Right lung (tissue), 5 donors: Measurements from ENCODE around the gene ADAM10. TPM values are rescaled to one million over a fixed set of nuclear protein-coding genes. Genes with fewer than 3 reads are reported as not detected.

ENCODE experiments used
- DNase-seq, 2 donors: peaks; one replicate each; pipeline ENCODE4 v3.0.0-alpha.2; 2013
- polyA plus RNA-seq, 5 donors: library from polyadenylated mRNA; unstranded; fragments of 120-200 nt; gene quantifications; one replicate each; pipeline versions ENCODE4 v1.2.1 to v1.2.3, GENCODE V29; 2013; ENCODE audit warnings: inconsistent platforms in 1 of 5, low replicate concordance in 1 of 5; ENCODE audit not compliant: insufficient read length in 5 of 5, insufficient read depth in 1 of 5

ADAM10 gene
- polyA plus RNA-seq, 5 donors: 97.8 to 167 (median 151) TPM

GRCh38 chr15:58554758-58555157 is 194.7 kb downstream of the ADAM10 start:
- no peak for DNase-seq

GRCh38 chr15:58553365-58553918 is 196.1 kb downstream of the ADAM10 start:
- no peak for DNase-seq

GRCh38 chr15:58552505-58553364 is 196.8 kb downstream of the ADAM10 start:
- DNase-seq: no peak

GRCh38 chr15:58551764-58552504 is 197.6 kb downstream of the ADAM10 start:
- DNase-seq: peak; percentile 32

- DNase-seq: no peak
Measured at GRCh38 chr15:58551084-58551763, 198.3 kb downstream of the ADAM10 start.

- no peak for DNase-seq
Measured at GRCh38 chr15:58549785-58550074, 199.8 kb downstream of the ADAM10 start.

- no peak for DNase-seq
Measured at GRCh38 chr15:58549013-58549784, 200.3 kb downstream of the ADAM10 start.

- no peak for DNase-seq
Measured at GRCh38 chr15:58548308-58549012, 201.0 kb downstream of the ADAM10 start.

- DNase-seq: no peak
Measured at GRCh38 chr15:58547628-58548307, 201.7 kb downstream of the ADAM10 start.

- peak; percentile 35 to 52 for DNase-seq
Measured at GRCh38 chr15:58546635-58547627, 202.6 kb downstream of the ADAM10 start.

- DNase-seq: no peak
Measured at GRCh38 chr15:58546066-58546591, 203.4 kb downstream of the ADAM10 start.

- DNase-seq: no peak
Measured at GRCh38 chr15:58545307-58546065, 204.0 kb downstream of the ADAM10 start.

- DNase-seq: no peak
Measured at GRCh38 chr15:58544756-58545155, 204.8 kb downstream of the ADAM10 start.

GRCh38 chr15:58543664-58544335 is 205.7 kb downstream of the ADAM10 start:
- DNase-seq: no peak

- no peak for DNase-seq
Measured at GRCh38 chr15:58541410-58542087, 208.0 kb downstream of the ADAM10 start.

- DNase-seq: no peak
Measured at GRCh38 chr15:58539548-58539947, 210.0 kb downstream of the ADAM10 start.

- DNase-seq: no peak
Measured at GRCh38 chr15:58538901-58539300, 210.6 kb downstream of the ADAM10 start.
